A673 (cell line): ENCODE data around the gene PICALM.

Experiments used
- EZH2 ChIP-seq: fragments of 200-600 bp; sonication (generic); IDR thresholded peaks from 2 replicates; pipeline ENCODE4 v1.6.1; 2017; ENCODE audit warnings: borderline replicate concordance, low read depth, mild to moderate bottlenecking, mixed read lengths, antibody characterized with exemption, low read length; ENCODE audit not compliant: poor library complexity, severe bottlenecking
- TF ChIP-seq, protein P1 (sequence below): fragments of 300-800, 200-600 bp; sonication (generic); conservative IDR thresholded peaks from 2 replicates; pipeline ENCODE4 v1.5.1; 2017; ENCODE audit warnings: low read depth, mild to moderate bottlenecking, antibody characterized with exemption, low read length, moderate library complexity, mixed read lengths

- TF ChIP-seq, protein P1, sequence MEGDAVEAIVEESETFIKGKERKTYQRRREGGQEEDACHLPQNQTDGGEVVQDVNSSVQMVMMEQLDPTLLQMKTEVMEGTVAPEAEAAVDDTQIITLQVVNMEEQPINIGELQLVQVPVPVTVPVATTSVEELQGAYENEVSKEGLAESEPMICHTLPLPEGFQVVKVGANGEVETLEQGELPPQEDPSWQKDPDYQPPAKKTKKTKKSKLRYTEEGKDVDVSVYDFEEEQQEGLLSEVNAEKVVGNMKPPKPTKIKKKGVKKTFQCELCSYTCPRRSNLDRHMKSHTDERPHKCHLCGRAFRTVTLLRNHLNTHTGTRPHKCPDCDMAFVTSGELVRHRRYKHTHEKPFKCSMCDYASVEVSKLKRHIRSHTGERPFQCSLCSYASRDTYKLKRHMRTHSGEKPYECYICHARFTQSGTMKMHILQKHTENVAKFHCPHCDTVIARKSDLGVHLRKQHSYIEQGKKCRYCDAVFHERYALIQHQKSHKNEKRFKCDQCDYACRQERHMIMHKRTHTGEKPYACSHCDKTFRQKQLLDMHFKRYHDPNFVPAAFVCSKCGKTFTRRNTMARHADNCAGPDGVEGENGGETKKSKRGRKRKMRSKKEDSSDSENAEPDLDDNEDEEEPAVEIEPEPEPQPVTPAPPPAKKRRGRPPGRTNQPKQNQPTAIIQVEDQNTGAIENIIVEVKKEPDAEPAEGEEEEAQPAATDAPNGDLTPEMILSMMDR = no peak
- no peak for TF ChIP-seq EZH2
These were observed 155.4 kb downstream of the PICALM start for GRCh38 chr11:85913513-85913912.
